Hematopoietic multipotent progenitor cell treated with erythropoietin and hydrocortisone succinate and interleukin-3 and kit ligand, for 4 days (in vitro differentiated cells): ENCODE results near the gene PTTG1.
"Not testable (repeated sequence)": the region's sequence is repeated elsewhere in the genome, so short reads cannot be mapped to it uniquely, and the experiment has no call there.

Source experiments
- DNase-seq: peaks from one replicate; pipeline ENCODE4 v3.0.0-alpha.2; 2015

The PTTG1 gene

GRCh38 chr5:160427607-160428006 is 6.0 kb downstream of the PTTG1 start:
- DNase-seq, result no peak

GRCh38 chr5:160432196-160432595 is 10.5 kb downstream of the PTTG1 start:
- no peak for DNase-seq

- DNase-seq, result no peak
Measured at GRCh38 chr5:160432787-160433186, 11.1 kb downstream of the PTTG1 start.

DNA sequence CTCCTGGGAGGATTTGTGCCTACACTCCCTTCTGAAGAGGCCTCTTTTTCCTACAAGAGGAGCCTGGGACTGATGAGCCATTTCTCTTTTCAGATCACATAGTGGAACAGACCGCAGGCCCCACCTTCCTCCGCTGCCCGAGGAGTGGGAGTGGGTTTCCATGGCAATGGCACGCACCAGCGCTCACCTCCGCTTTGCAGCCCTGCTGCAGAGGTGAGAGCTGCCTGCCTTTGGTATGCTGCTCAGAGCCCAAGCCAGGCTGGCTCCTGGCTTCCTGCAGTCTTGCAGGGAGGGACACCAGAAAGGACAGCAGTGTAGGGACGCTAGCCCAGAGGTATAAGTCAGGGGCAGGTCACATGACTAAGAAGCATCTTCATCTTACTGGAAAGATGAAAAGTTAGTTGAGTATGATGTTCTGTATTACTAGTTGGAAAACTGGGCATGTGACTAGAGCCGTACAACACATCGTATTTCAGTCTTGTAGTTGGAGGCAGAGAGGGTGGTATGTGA is 12.4 kb downstream of the PTTG1 start:
- no peak for DNase-seq

- no peak for DNase-seq
Measured at GRCh38 chr5:160435532-160435931, 13.9 kb downstream of the PTTG1 start.

GRCh38 chr5:160436017-160436416 is 14.4 kb downstream of the PTTG1 start:
- no peak for DNase-seq

DNA sequence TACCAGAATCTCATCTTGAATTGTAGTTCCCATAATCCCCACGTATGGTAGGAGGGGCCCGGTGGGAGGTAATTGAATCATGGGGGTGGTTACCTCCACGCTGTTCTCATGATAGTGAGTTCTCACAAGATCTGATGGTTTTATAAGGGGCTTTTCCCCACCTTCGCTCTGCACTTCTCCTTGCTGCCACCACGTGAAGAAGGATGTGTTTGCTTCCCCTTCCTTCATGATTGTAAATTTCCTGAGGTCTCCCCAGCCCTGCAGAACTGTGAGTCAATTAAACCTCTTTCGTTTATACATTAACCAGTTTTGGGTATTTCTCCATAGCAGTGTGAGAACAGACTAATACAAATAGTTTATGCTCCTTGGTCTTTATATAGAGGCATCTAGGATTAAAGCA is 15.0 kb downstream of the PTTG1 start:
- DNase-seq, result not testable (repeated sequence)

DNA sequence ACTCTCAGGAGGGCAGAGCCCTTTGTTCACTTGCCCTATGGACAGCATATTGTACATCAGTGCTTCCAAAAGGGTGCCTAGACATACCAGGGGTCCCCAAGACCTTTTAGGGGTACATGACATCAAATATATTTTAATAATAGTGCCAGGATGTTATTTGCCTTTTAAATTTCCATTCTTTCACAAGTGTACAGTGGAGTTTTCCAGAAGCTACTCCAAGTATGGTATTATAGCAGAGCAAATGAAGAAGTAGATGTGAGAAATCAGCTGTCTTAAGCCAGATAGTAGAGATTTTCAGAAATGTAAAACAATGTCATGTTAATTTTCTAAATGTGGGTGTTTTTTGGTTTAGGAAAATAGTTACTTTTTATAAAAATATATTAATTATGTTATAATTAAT is 15.6 kb downstream of the PTTG1 start:
- no peak for DNase-seq

- peak; percentile 90 for DNase-seq
Measured at GRCh38 chr5:160438316-160439204, 16.9 kb downstream of the PTTG1 start.

DNA sequence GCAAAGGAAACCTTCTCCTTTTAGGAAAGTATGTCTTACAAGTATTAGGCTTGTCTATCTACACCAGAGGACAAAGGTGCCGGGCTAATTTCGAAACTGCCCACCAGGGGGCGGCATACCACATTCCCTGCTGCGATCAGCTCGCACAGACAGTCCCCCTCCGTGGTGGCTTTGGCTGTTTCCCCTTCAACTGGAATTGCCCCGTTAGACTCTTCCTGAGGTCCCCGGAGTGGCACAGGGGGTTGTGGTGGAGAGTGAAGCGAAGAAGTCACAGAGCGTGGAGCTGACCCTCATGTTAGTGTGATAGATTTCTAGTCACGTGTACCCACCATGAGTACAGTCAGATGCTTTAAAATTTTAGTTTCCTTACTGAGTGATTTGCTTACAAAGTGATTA is 17.5 kb downstream of the PTTG1 start:
- DNase-seq, result peak; percentile 92

- DNase-seq, result peak; percentile 33
Measured at GRCh38 chr5:160441311-160441781, 19.7 kb downstream of the PTTG1 start.

GRCh38 chr5:160442824-160443431 is 21.3 kb downstream of the PTTG1 start:
- no peak for DNase-seq

DNA sequence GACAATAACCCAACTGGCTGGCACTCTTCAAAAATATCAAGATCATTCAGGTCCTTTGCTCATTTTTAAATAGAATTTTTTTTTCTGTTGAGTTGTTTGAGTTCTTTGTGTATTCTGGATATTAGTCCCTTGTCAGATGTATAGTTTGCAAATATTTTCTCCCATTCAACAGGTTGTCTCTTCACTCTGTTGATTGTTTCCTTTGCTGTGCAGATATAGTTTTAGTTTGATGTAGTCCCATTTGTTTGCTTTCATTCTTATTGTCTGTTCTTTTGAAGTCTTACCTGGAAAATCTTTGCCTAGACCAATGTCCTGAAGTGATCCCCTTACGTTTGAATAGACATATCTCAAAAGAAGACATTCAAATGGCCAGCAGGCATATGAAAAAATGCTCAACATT is 22.8 kb downstream of the PTTG1 start:
- DNase-seq, result no peak

GRCh38 chr5:160445132-160445531 is 23.5 kb downstream of the PTTG1 start:
- DNase-seq, result no peak

- DNase-seq, result no peak
Measured at GRCh38 chr5:160445751-160446150, 24.1 kb downstream of the PTTG1 start.

DNA sequence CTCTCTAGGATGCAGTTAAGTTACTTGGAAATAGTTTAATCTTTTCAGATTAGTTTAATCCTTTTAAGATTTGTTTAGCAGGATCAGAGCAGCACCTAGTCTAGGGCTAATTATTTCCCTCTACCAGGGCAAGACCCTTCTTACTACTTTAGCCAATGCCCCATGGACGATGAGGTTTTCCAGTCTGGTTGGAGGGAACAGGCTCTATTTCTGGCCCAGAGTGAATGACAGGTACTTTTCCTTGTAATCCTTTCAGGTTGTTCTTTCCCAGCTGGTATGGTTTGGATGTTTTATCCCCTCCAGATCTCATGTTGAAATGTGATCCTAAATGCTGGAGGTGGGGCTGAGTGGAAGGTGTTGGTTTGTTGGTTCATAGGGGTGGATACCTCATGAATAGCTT is 27.2 kb downstream of the PTTG1 start:
- no peak for DNase-seq

DNA sequence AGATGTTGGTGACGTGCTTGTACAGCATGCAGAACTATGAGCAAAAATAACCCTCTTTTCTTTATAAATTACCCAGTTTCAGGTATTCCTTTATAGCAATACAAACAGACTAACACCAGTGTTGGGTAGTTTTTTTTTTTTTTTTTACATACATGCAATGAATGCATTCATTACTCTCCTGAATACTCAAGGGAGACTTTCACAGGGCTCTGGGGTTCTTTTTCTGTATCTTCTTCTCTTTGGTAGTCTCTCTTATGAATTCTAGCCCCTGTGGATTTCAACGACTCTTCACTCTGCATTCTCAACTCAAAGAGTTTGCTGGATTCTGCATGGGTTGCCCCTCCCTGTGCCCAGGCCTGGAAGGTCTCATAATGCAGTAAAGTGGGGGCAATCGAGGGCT is 27.8 kb downstream of the PTTG1 start:
- no peak for DNase-seq

GRCh38 chr5:160450164-160450932 is 28.7 kb downstream of the PTTG1 start:
- no peak for DNase-seq

DNA sequence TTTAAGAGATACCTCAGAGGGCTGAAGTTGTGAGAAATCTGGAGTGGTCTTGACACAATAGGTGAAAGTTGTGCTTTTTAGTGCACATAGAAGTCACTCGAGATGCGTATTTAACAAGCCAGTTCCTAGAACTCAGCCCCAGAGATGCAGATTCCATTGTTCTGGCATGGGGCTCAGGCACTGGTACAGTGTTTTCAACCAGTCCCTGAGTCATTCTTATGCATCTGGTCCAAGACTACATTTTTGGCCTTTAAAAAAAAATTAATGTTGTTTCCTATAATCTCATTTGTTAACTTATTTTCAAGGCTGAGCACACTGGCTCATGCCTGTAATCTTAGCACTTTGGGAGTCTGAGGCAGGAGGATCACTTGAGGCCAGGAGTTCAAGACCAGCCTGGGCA is 29.6 kb downstream of the PTTG1 start:
- DNase-seq, result no peak

DNA sequence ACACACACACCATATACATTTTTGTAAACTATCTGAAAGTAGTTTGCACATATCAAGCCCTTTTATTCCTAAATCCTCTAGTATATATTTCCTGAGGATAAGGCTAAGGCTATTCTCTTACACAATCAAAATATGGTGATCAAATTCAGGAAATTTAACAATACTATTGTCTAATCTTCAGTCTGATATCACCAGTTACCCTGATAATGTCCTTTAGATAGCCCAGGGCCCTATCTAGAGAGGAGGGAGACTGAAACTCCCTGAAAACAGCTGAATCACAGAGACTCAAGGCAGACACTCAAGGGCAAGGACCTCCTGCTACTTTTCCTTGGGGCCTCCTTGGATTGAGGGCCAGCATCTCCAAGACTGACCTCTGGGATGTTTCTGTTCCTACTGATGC is 30.4 kb downstream of the PTTG1 start:
- no peak for DNase-seq

- DNase-seq, result peak; percentile 17
Measured at GRCh38 chr5:160452795-160453194, 31.1 kb downstream of the PTTG1 start.

- no peak for DNase-seq
Measured at GRCh38 chr5:160453751-160454150, 32.1 kb downstream of the PTTG1 start.

- no peak for DNase-seq
Measured at GRCh38 chr5:160455600-160455999, 33.9 kb downstream of the PTTG1 start.
